Mucosa of descending colon (tissue), 3 donors: ENCODE data around the gene RCN1. TPM values are rescaled to one million over a fixed set of nuclear protein-coding genes. Genes with fewer than 3 reads are reported as not detected.
A peak's percentile ranks its signal among the peaks of the same experiment; 100 is the strongest.

Experiments
- ATAC-seq: fragments of 200-7000 bp; cut with Tn5 transposase; one replicate; pipeline ENCODE4 v1.9.1; 2020; ENCODE audit warnings: mild to moderate bottlenecking, moderate library complexity
- DNase-seq, 3 donors: peaks; one replicate each; pipeline ENCODE4 v3.0.0-alpha.2; 2020
- H3K36me3 ChIP-seq: fragments of 200-600 bp; one replicate; pipeline ENCODE4 v1.8.0; 2021; ENCODE audit warnings: low read depth, mild to moderate bottlenecking
- H3K4me1 ChIP-seq: fragments of 200-600 bp; one replicate; pipeline ENCODE4 v1.8.0; 2021; ENCODE audit warnings: low read depth, mild to moderate bottlenecking
- H3K4me3 ChIP-seq: fragments of 200-600 bp; one replicate; pipeline ENCODE4 v1.8.0; 2021; ENCODE audit warnings: mild to moderate bottlenecking
- H3K9me3 ChIP-seq: fragments of 200-600 bp; one replicate; pipeline ENCODE4 v1.8.0; 2021; ENCODE audit warnings: mild to moderate bottlenecking
- intact Hi-C, 2 donors: fragments of 100-400 bp; cut with DNase I in 1 of 2; cut with micrococcal nuclease in 1 of 2; formaldehyde crosslinking; loops; one replicate each; pipeline versions ENCODE4 v1.11.0 to v1.11.1; 2022; cut with DNase I, micrococcal nuclease
- total RNA-seq, 3 donors: library from RNA; stranded (reverse); fragmentation: NEBNext Ultra II Directional in 2 of 3; extraction: Animal tissue kit (Norgen Biotek cat#: 25700) in 2 of 3; gene quantifications; one replicate each; pipeline versions ENCODE4 v1.2.1 to v1.2.4, GENCODE V29; 2021 to 2023
- TF ChIP-seq, protein P1 (sequence below): fragments of 200-600 bp; IDR thresholded peaks from one replicate; pipeline ENCODE4 v1.8.0; 2022; ENCODE audit warnings: antibody characterized with exemption, mild to moderate bottlenecking
- donor health status: DM: no; HTN: no; CAD: no; lungs with moderate emphysema.
- donor health status: DM: no; HTN: no; CAD: no.
- donor health status: DM: no; HTN: yes; CAD: no.

RCN1 gene
- total RNA-seq, 3 donors from 2014 or later, result 34.2 to 46.4 (median 40.1) TPM

DNA sequence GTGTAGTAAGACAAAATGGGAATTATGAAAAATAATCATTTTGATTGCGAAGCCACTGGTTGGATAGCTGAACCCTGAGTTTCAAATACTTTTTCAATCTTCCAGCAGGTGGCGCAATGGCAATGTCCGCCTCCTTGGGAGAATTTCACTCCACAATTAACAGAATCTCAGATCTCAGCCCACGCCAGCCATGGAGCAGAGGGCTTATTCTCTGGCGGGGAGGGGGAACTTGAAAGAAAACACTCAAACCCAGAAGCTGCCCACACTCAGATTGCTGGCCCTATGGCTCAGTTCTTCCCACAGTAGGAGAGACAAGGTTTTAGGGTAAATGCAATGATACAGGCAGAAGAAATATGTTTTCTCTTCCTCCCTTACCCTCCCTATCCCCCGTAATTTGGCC lies 38.7 kb upstream of the RCN1 start:
- Histone ChIP-seq H3K36me3 (no peaks in the 10 kb centered on the region), H3K9me3 (no peaks in the 10 kb centered on the region), H3K4me1 (no peaks in the 10 kb centered on the region), H3K4me3 (no peak overlapping the region)
- intact Hi-C loops, result loop anchor here (2.0 to 5.0 kb wide), 2 partner anchors 125 kb away; no protein-coding TSS in a partner anchor
- TF ChIP-seq, protein P1, sequence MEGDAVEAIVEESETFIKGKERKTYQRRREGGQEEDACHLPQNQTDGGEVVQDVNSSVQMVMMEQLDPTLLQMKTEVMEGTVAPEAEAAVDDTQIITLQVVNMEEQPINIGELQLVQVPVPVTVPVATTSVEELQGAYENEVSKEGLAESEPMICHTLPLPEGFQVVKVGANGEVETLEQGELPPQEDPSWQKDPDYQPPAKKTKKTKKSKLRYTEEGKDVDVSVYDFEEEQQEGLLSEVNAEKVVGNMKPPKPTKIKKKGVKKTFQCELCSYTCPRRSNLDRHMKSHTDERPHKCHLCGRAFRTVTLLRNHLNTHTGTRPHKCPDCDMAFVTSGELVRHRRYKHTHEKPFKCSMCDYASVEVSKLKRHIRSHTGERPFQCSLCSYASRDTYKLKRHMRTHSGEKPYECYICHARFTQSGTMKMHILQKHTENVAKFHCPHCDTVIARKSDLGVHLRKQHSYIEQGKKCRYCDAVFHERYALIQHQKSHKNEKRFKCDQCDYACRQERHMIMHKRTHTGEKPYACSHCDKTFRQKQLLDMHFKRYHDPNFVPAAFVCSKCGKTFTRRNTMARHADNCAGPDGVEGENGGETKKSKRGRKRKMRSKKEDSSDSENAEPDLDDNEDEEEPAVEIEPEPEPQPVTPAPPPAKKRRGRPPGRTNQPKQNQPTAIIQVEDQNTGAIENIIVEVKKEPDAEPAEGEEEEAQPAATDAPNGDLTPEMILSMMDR, result no peak
- DNase-seq (peak in 2 of 3 donors; percentile 31 to 68), ATAC-seq (peak; percentile 47)

DNA sequence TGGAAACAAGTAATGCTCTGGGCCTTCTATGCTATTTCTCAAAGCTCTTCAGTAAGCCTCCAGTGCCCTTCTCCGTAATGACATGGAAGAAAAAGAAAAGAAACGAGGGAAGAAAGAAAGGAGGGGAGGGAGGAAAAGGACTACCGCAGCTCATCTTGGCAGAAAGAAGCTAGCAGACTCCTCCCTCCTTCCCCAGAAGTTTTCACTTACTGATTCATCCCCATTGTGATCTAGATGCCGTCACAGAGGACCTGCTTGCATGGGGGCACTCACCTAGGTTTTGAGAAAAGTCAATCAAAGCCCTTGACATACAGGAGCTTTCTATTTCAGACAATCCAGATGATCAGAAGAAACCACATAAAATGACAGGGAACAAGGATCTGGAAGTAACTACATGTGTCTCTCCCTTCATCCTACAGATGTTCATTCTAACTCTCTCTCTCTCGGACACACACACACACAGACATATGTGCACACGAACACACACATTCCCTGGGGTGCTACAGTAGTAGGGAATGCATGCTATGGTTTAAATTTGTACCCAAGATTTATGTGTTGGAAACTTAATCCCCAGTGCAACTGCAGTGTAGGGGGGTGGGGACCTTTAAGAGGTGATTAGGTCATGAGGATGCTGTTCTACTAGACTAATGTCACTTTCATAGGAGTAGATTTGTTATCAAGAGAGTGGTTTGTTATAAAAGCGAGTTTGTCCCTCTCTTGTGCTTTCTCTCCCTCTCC lies 37.6 kb upstream of the RCN1 start:
- Histone ChIP-seq H3K4me3 (no peak overlapping the region), H3K9me3 (no peaks in the 10 kb centered on the region), H3K4me1 (no peaks in the 10 kb centered on the region), H3K36me3 (no peaks in the 10 kb centered on the region)
- TF ChIP-seq, protein P1, result no peak
- intact Hi-C loops, result loop anchor here (2.0 to 5.0 kb wide), 2 partner anchors 123 to 124 kb away; no protein-coding TSS in a partner anchor
- no peak for ATAC-seq
- DNase-seq, result no peak

DNA sequence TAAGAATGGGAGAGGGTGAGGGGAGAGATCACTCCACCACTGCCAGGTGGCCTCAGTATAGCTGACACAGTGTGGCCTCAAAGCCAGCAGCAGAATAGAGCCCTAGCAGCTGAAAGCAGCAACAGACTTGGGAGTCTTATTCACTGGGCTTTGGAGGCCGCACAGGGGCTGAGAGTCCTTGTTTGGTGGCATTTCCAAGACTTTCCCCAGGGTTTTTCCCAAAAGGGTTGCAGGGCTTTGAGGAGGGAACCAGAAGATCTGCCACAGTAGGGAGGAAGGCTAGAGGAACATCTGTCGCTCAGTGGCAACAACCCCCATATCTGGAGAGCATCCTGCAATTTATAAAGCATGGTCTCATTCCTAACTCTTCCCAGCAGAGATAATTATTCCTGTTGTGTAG lies 35.0 kb upstream of the RCN1 start:
- ATAC-seq (no peak), DNase-seq (no peak)
- TF ChIP-seq, protein P1, result no peak
- intact Hi-C loops, result no loop called here
- Histone ChIP-seq H3K9me3 (no peaks in the 10 kb centered on the region), H3K4me1 (no peaks in the 10 kb centered on the region), H3K4me3 (no peak overlapping the region), H3K36me3 (no peaks in the 10 kb centered on the region)

DNA sequence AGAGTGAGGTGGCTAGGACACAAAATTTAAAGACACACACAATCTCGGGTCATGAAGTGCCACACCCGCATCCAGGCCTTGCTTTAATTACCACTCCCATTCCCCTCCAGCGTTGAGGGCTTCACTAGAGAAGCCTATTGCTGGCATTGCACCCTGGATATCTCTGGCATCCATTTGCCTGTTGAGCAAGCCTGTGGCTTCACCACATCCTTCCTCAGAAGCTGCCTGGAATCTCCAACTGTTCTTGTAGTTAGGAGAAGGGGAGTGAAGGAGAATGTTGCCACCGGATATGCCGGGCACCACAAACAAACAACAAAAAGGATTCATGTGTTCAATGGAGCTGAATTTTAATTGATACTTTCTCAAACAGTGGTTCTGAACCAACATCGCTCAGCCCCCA lies 34.4 kb upstream of the RCN1 start:
- intact Hi-C loops, result no loop called here
- ATAC-seq (no peak), DNase-seq (no peak)
- TF ChIP-seq, protein P1, result no peak
- Histone ChIP-seq H3K9me3 (no peaks in the 10 kb centered on the region), H3K4me3 (no peak overlapping the region), H3K4me1 (no peaks in the 10 kb centered on the region), H3K36me3 (no peaks in the 10 kb centered on the region)

DNA sequence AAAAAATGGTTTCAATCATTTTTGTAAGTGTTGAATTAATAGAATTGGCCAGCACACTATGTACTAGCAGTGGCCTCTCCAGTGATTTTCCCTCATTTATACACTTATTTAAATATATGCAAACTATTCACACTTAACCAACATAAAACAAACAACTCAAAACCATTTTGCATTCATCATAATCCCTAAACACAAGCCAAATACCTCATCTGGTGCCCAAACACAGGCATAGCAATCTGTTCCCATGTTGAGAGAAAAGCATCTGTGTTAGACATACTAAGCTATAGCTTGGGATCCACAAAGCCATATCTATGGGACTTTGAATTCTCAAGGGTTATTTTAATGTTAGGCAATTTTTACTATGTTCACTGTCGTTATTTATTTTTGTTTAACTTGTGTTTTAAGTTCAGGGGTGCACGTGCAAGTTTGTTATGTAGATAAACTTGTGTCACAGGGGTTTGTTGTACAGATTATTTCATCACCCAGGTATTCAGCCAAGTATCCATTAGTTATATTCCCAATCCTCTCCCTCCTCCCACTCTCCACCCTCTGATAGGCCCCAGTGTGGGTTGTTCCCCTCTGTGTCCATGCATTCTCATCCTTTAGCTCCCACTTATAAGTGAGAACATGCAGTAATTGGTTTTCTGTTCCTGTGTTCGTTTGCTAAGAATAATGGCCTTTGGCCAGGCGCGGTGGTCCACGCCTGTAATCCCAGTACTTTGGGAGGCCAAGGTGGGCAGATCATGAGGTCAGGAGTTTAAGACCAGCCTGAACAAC lies 31.0 kb upstream of the RCN1 start:
- no peak for ATAC-seq
- no peak for DNase-seq
- no peak overlapping the region for H3K4me3 ChIP-seq
- no peaks in the 10 kb centered on the region for H3K9me3 ChIP-seq
- intact Hi-C loops, result no loop called here
- H3K4me1 ChIP-seq, result no peaks in the 10 kb centered on the region
- H3K36me3 ChIP-seq, result no peaks in the 10 kb centered on the region
- TF ChIP-seq, protein P1, result no peak
